Lower leg skin (tissue), 3 donors: ENCODE data around the gene HMGCR.

Experiments used
- CTCF ChIP-seq, 3 donors: fragments of 450-650 bp; IDR thresholded peaks; one replicate each; pipeline ENCODE4 v1.5.1; 2016; ENCODE audit warnings: antibody characterized with exemption in 3 of 3, mild to moderate bottlenecking in 3 of 3, moderate library complexity in 2 of 3
- POLR2A ChIP-seq, 2 donors: fragments of 450-650 bp; IDR thresholded peaks; one replicate each; pipeline ENCODE4 v1.6.1; 2016 to 2017; ENCODE audit warnings: antibody characterized with exemption in 2 of 2, mild to moderate bottlenecking in 1 of 2, moderate library complexity in 1 of 2

GRCh38 chr5:75335952-75336614 is 937 bp upstream of the HMGCR start:
- TF ChIP-seq CTCF (IDR thresholded peaks at IDR 0.05) (peak in 1 of 3 donors; percentile 7), POLR2A (IDR thresholded peaks at IDR 0.05) (no peak)
